Stimulated activated CD8-positive, alpha-beta memory T cell treated with anti-CD3 and anti-CD28 coated beads, Interleukin-12 subunit alpha, Interleukin-12 subunit beta, amount 100 ng/mL, for 24 hours (primary cell): ENCODE data around the gene HNRNPM.
A peak's percentile ranks its signal among the peaks of the same experiment; 100 is the strongest.
"Not testable (repeated sequence)": the region's sequence is repeated elsewhere in the genome, so short reads cannot be mapped to it uniquely, and the experiment has no call there.

Source experiments
- DNase-seq: peaks from one replicate; pipeline ENCODE4 v3.0.0-alpha.2; 2020; ENCODE audit errors: extremely low read depth

The HNRNPM gene

GRCh38 chr19:8513036-8513686 lies 68.4 kb downstream of the HNRNPM start:
- DNase-seq: no peak

GRCh38 chr19:8513687-8514504 lies 69.1 kb downstream of the HNRNPM start, which contains the start of gene ZNF414:
Gene ZNF414 (minus strand): TSS chr19:8514167. CDS start chr19:8514046, 121 bp downstream.
- peak; percentile 93 for DNase-seq

DNA sequence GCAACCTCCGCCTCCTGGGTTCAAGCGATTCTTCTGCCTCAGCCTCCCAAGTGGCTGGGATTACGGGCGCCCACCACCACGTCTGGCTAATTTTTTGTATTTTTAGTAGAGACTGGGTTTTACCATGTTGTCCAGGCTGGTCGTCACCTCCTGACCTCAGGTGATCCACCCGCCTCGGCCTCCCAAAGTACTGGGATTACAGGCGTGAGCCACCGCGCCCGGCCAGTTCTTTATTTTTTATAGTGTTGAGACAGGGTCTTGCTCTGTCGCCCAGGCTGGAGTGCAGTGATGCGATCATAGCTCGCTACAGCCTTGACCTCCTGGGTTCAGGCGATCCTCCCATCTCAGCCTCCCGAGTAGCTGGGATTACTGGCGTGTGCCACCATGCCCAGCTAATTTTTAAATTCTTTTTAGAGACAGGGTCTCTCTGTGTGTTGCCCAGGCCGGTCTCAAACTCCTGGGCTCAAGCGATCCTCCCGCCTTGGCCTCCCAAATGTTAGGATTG lies 69.8 kb downstream of the HNRNPM start:
- DNase-seq: not testable (repeated sequence)

- DNase-seq: no peak
Measured at GRCh38 chr19:8515317-8515716, 70.5 kb downstream of the HNRNPM start.

DNA sequence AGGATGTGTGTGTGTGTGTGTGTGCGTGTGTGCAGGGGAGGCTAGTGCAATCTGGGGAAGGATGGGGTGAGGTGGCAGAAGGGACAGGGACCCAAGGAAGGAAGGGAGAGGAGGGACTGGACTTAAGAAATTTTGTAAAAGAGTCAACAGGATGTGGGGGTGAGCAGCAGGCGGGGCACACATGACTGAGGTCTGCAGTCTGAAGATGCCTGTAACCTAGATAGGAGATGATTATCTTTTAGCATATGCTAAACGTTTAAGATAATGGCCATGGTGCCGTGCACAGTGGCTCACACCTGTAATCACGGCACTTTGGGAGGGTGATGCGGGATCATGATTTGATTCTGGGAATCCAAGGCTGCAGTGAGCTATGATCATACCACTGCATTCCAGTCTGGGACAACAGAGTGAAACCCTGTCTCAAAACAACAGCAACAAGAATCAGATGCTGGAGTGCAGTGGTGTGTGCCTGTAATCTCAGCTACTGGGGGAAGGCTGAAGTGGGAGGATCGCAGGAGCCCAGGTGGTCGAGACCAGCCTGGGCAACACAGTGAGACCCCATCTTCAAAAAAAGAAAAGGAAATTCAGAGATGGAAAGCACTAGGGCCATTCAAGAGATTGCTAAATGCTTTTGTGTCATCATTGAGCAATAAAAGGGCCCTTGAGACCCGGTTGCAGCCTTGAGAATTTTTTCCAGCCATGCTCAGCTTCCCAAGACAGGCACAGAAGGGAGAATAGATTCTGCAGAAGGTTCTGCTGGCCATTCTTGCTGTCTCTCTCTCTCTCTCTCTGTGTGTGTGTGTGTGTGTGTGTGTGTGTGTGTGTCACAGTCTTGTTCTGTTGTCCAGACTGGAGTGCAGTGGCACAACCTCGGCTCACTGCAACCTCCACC lies 73.0 kb downstream of the HNRNPM start:
- no peak for DNase-seq

DNA sequence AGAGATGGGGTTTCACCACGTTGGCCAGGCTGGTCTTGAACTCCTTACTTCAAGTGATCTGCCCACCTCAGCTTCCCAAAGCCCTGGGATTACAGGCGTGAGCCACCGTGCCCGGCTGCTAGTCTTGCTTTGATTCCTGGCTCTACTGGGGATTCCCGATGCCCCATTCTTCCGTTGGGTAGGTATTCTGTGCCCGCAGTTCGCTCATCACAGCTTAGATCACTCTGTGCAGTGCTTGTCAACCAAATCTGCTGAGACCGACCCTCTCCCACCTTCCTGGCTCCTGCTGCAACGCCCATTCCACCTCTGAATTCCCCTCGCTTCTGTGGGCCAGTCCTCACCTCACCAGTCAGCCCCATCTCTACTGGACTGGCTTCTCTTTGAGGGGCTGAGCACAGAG lies 73.8 kb downstream of the HNRNPM start:
- no peak for DNase-seq

GRCh38 chr19:8519388-8519787 lies 74.6 kb downstream of the HNRNPM start:
- no peak for DNase-seq

- no peak for DNase-seq
Measured at GRCh38 chr19:8525401-8525684, 80.6 kb downstream of the HNRNPM start.

DNA sequence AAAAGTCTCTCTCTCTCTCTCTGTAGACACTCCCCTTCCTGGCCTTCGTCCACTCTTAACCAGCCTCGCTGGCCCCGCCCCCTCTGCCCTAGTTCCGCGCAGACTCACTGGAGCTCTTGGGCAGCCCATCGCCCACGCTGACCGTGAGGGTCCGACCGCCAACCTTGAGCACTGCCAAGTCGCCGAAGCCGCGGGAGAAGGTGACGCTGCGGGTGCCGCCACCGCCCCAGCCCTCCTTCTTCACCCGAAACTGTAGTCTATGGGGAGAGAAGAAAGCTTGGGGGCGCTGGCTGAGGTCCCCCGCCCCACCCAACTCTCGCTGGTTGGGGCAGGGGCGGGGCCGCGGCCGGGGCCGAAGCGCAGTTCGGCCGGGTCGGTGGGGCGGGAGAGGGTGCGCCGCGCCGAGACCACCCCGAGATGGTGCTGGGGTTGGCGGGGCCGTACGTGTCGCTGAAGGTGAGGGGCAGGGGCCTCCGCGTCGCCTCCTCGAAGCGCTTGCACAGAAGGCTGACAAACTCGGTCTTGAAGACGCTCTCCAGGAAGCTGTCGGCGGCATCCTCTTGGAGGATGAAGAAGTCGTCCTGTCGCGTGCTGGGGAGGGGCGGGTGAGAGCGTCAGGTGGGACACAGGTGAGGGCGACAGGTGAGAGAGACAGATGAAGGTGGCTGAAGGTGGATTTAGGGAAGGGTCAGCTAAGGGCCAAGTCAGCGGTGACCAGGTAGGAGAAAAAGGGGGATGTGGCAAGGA lies 81.7 kb downstream of the HNRNPM start:
- no peak for DNase-seq

- DNase-seq: no peak
Measured at GRCh38 chr19:8528500-8528899, 83.7 kb downstream of the HNRNPM start.

- no peak for DNase-seq
Measured at GRCh38 chr19:8529369-8530006, 84.7 kb downstream of the HNRNPM start.

- no peak for DNase-seq
Measured at GRCh38 chr19:8530061-8530679, 85.4 kb downstream of the HNRNPM start.

DNA sequence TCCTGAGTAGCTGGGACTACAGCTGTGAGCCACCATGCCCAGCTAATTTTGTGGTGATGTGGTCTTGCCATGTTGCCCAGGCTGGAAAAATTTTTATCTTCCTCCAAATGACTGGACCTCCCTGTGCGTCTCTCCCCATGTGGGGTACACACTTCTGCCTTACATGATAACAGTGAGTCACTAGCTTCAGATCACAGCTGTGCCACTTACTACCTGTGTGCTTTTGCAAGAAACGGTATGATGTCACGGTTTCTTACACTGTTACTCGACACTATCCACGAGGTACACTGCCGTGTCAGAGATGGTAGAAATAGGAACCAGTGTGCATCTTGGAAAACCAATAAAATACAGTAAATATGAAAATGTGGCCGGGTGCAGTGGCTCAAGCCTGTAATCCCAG lies 86.7 kb downstream of the HNRNPM start:
- no peak for DNase-seq

DNA sequence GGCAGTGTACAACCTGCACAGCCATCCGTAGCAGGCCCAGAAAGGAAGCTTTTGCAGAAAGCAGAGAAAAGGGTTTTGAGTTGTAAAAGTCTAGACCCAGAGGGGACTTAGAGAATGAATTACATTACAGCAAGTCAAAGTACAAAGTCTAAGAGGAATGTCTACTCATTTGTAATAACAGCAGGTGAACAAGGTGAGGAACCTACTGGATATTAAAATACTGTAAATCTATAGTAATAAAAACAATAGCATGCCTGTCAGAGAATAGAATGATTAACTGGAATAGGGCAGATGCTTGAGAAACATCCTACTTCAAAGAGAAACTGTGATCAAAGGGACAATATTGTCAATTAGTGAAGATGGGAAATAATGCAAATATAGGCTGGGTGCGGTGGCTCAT lies 87.5 kb downstream of the HNRNPM start:
- no peak for DNase-seq

- no peak for DNase-seq
Measured at GRCh38 chr19:8536282-8536681, 91.5 kb downstream of the HNRNPM start.

- no peak for DNase-seq
Measured at GRCh38 chr19:8537099-8537498, 92.3 kb downstream of the HNRNPM start.
